IMR-90 (cell line): ENCODE data around the gene NUP210. TPM values are rescaled to one million over a fixed set of nuclear protein-coding genes. Genes with fewer than 3 reads are reported as not detected.

Experiments
- ATAC-seq: fragments of 200-7000 bp; cut with Tn5 transposase; 2 replicates; pipeline ENCODE4 v1.9.1; 2020; ENCODE audit warnings: low read depth, mild to moderate bottlenecking, moderate library complexity
- BruUV-seq: library from RNA; stranded (reverse); fragments of 400-500 nt; replicated peaks from 2 replicates; lab custom pipeline; 2021; lab: Mats Ljungman, UMichigan
- CTCF ChIA-PET: fragments of 300-600 bp; formaldehyde crosslinking; extraction: SDS; loops from one replicate; lab custom pipeline; 2021; ENCODE audit warnings: antibody characterized with exemption; lab: Yijun Ruan, JAX
- POLR2A ChIA-PET: fragments of 300-600 bp; sonication (Branson Sonifier 250); formaldehyde crosslinking; loops from one replicate; lab custom pipeline; 2022; ENCODE audit warnings: antibody characterized with exemption; ENCODE audit not compliant: unreplicated experiment; lab: Charles Lee
- DNase-seq: peaks from one replicate; pipeline ENCODE4 v3.0.0; 2013
- H2AFZ ChIP-seq: replicated peaks from 2 replicates; pipeline ENCODE3; 2013; ENCODE audit warnings: low read length, mild to moderate bottlenecking; ENCODE audit not compliant: poor library complexity
- H2AK5ac ChIP-seq: 2 replicates; pipeline ENCODE4 v1.6.1; 2013; ENCODE audit warnings: low read depth, low read length, inconsistent platforms
- H2AK9ac ChIP-seq: replicated peaks from 2 replicates; pipeline ENCODE3; 2013; ENCODE audit warnings: mild to moderate bottlenecking, low read depth, low read length, moderate library complexity; ENCODE audit not compliant: poor library complexity
- H2BK120ac ChIP-seq: 2 replicates; pipeline ENCODE4 v1.6.1; 2013; ENCODE audit warnings: low read depth, low read length, inconsistent platforms
- H2BK15ac ChIP-seq: 3 replicates; pipeline ENCODE4 v1.6.1; 2013; ENCODE audit warnings: low read depth, low read length, inconsistent platforms
- H2BK20ac ChIP-seq: 2 replicates; pipeline ENCODE4 v1.6.1; 2013; ENCODE audit warnings: low read depth, mild to moderate bottlenecking, inconsistent platforms, low read length, moderate library complexity
- H2BK5ac ChIP-seq: 2 replicates; pipeline ENCODE4 v1.6.1; 2013; ENCODE audit warnings: mild to moderate bottlenecking, low read depth, low read length, inconsistent platforms; ENCODE audit not compliant: poor library complexity, severe bottlenecking
- H3K14ac ChIP-seq: replicated peaks from 2 replicates; pipeline ENCODE4 v1.6.1; 2013; ENCODE audit warnings: low read depth, low read length, inconsistent platforms
- H3K18ac ChIP-seq: 2 replicates; pipeline ENCODE4 v1.6.1; 2013; ENCODE audit warnings: low read depth, low read length, control low read depth
- H3K23ac ChIP-seq: 2 replicates; pipeline ENCODE4 v1.6.1; 2013; ENCODE audit warnings: low read depth, low read length, inconsistent platforms
- H3K27ac ChIP-seq: 2 replicates; pipeline ENCODE4 v1.5.1; 2013; ENCODE audit warnings: mild to moderate bottlenecking, control low read depth, low read length; ENCODE audit not compliant: insufficient read depth
- H3K27me3 ChIP-seq: 2 replicates; pipeline ENCODE4 v1.6.1; 2013; ENCODE audit warnings: low read length; ENCODE audit not compliant: control insufficient read depth, insufficient read depth
- H3K36me3 ChIP-seq: 2 replicates; pipeline ENCODE4 v1.6.1; 2013; ENCODE audit warnings: low read length, mixed read lengths; ENCODE audit not compliant: control insufficient read depth, insufficient read depth
- H3K4ac ChIP-seq: 2 replicates; pipeline ENCODE4 v1.6.1; 2013; ENCODE audit warnings: low read depth, low read length, inconsistent platforms
- H3K4me1 ChIP-seq: 2 replicates; pipeline ENCODE4 v1.6.1; 2013; ENCODE audit warnings: low read length, mixed read lengths; ENCODE audit not compliant: control insufficient read depth, insufficient read depth
- H3K4me2 ChIP-seq: 2 replicates; pipeline ENCODE4 v1.6.1; 2013; ENCODE audit warnings: low read depth, mild to moderate bottlenecking, control low read depth, low read length, moderate library complexity
- H3K4me3 ChIP-seq: 2 replicates; pipeline ENCODE4 v1.5.1; 2013; ENCODE audit warnings: low read depth, mild to moderate bottlenecking, control low read depth, low read length, moderate library complexity; ENCODE audit not compliant: insufficient read depth
- H3K56ac ChIP-seq: 2 replicates; pipeline ENCODE4 v1.6.1; 2013; ENCODE audit warnings: low read length, inconsistent platforms; ENCODE audit not compliant: insufficient read depth; ENCODE audit errors: extremely low read depth
- H3K79me1 ChIP-seq, 2 experiments: 2 replicates each; pipeline ENCODE4 v1.6.1; 2013; ENCODE audit warnings: low read length in 2 of 2, inconsistent platforms in 1 of 2, low read depth in 1 of 2
- H3K9ac ChIP-seq: 2 replicates; pipeline ENCODE4 v1.6.1; 2013; ENCODE audit warnings: low read depth, low read length, control low read depth
- H3K9me1 ChIP-seq: 2 replicates; pipeline ENCODE4 v1.6.1; 2013; ENCODE audit warnings: low read length, inconsistent platforms; ENCODE audit not compliant: insufficient read depth
- H3K9me3 ChIP-seq: 2 replicates; pipeline ENCODE4 v1.6.1; 2013; ENCODE audit warnings: low read length; ENCODE audit not compliant: control insufficient read depth, insufficient read depth
- H4K20me1 ChIP-seq: 2 replicates; pipeline ENCODE4 v1.6.1; 2013; ENCODE audit warnings: low read length, inconsistent platforms; ENCODE audit not compliant: insufficient read depth
- H4K5ac ChIP-seq: 2 replicates; pipeline ENCODE4 v1.6.1; 2013; ENCODE audit warnings: mild to moderate bottlenecking, low read depth, low read length, control low read depth
- H4K8ac ChIP-seq, 2 experiments: 2 replicates each; pipeline ENCODE4 v1.6.1; 2013; ENCODE audit warnings: low read depth in 2 of 2, low read length in 2 of 2, control low read depth in 1 of 2, inconsistent platforms in 1 of 2
- H4K91ac ChIP-seq: 2 replicates; pipeline ENCODE4 v1.6.1; 2013; ENCODE audit warnings: low read depth, low read length, inconsistent platforms; ENCODE audit not compliant: insufficient read depth
- BHLHE40 ChIP-seq: fragments of 150-350 bp; IDR thresholded peaks from 2 replicates; pipeline ENCODE4 v1.6.1; 2016; ENCODE audit warnings: mild to moderate bottlenecking, low read depth, low read length
- ELK1 ChIP-seq: fragments of 150-350 bp; IDR thresholded peaks from 2 replicates; pipeline ENCODE4 v1.6.1; 2016; ENCODE audit warnings: low read depth, mild to moderate bottlenecking, low read length, moderate library complexity, borderline replicate concordance
- FOS ChIP-seq: fragments of 150-350 bp; IDR thresholded peaks from 2 replicates; pipeline ENCODE4 v1.6.1; 2016; ENCODE audit warnings: low read depth, low read length
- MAFK ChIP-seq: IDR thresholded peaks from 2 replicates; pipeline ENCODE4 v1.6.1; 2012; ENCODE audit warnings: low read depth, low read length, improper control_type of control experiment
- MAZ ChIP-seq: IDR thresholded peaks from 2 replicates; pipeline ENCODE4 v1.6.1; 2012; ENCODE audit warnings: low read depth, mild to moderate bottlenecking, low read length, improper control_type of control experiment, moderate library complexity, borderline replicate concordance
- NFE2L2 ChIP-seq: fragments of 150-350 bp; IDR thresholded peaks from 2 replicates; pipeline ENCODE4 v1.6.1; 2016; ENCODE audit warnings: low read depth, mild to moderate bottlenecking, low read length
- RCOR1 ChIP-seq: IDR thresholded peaks from 2 replicates; pipeline ENCODE4 v1.6.1; 2012; ENCODE audit warnings: mild to moderate bottlenecking, low read length, improper control_type of control experiment; ENCODE audit not compliant: insufficient replicate concordance
- RFX5 ChIP-seq: IDR thresholded peaks from 2 replicates; pipeline ENCODE4 v1.8.0; 2012; ENCODE audit warnings: low read depth, mild to moderate bottlenecking, low read length, moderate library complexity
- SMC3 ChIP-seq: fragments of 150-350 bp; IDR thresholded peaks from 2 replicates; pipeline ENCODE4 v1.6.1; 2016; ENCODE audit warnings: low read depth, mild to moderate bottlenecking, antibody characterized with exemption, low read length, moderate library complexity
- WGBS, 2 experiments: methylation state at CpG; one replicate each; pipeline versions ENCODE4 v1.1.5 to v1.1.7; 2013; ENCODE audit warnings: missing lambda C conversion rate in 2 of 2; ENCODE audit not compliant: insufficient read length in 1 of 2; ENCODE audit errors: extremely low coverage in 2 of 2; 5-methylcytosine and 5-hydroxymethylcytosine counted together
- dilution Hi-C: fragments of 300-500 bp; cut with HindIII; formaldehyde crosslinking; loops from one replicate; pipeline ENCODE4 v1.14.3; 2018; ENCODE audit warnings: low sequenced_read_pairs; ENCODE audit not compliant: unreplicated experiment
- in situ Hi-C: fragments of 300-500 bp; cut with MboI; formaldehyde crosslinking; loops from 3 replicates; pipeline ENCODE4 v1.14.3; 2019; ENCODE audit warnings: low sequenced_read_pairs, inconsistent platforms, mixed read lengths
- intact Hi-C: fragments of 100-400 bp; cut with micrococcal nuclease; formaldehyde crosslinking; loops from 2 replicates; pipeline ENCODE4 v1.10.0; 2022
- polyA plus RNA-seq, 3 experiments: library from polyadenylated mRNA; depleted of rRNA; stranded (reverse); fragments of >200 nt; gene quantifications; 2 replicates each; pipeline ENCODE4 v1.2.3, GENCODE V29; 2012; ENCODE audit warnings: low replicate concordance in 1 of 3
- total RNA-seq: library from RNA; depleted of rRNA; stranded (reverse); fragments of >200 nt; gene quantifications from 2 replicates; pipeline ENCODE4 v1.2.3, GENCODE V29; 2012
- TF ChIP-seq, protein P1 (sequence below): conservative IDR thresholded peaks from 2 replicates; pipeline ENCODE4 v1.5.1; 2012; ENCODE audit warnings: mild to moderate bottlenecking, low read depth, low read length, improper control_type of control experiment
- TF ChIP-seq, protein P2 (sequence below): fragments of 150-350 bp; IDR thresholded peaks from 2 replicates; pipeline ENCODE4 v1.6.1; 2017; ENCODE audit warnings: mild to moderate bottlenecking, antibody characterized with exemption, low read length, low read depth

Gene NUP210
- total and polyA plus RNA-seq, 2 of the 4 experiments (the other 2 are of a cell fraction), result under 0.01 to 0.03 TPM

DNA sequence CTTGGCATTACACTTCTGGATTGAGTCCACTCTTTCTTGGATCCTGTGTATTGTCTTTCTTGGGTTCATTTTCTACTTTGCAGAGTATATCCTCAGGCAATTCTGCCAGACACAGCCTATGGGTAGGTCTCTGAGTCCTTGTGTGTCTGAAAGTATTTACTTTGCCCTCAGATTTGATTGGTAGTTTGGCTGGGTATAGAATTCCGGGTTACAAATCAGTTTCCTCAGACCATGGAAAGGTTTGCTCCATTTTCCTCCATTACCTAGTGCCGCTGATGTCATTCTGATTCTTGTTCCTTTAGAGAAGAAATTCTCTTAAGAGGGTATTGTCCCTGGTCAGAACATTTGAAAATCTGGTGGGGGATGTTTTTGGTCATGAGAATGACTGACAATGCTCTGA, 133.2 kb downstream of the NUP210 start:
- no peak overlapping the region for H3K56ac ChIP-seq
- no peak overlapping the region for H2BK15ac ChIP-seq
- H2AK5ac ChIP-seq, result no peak overlapping the region
- dilution Hi-C loops (no loop called here), intact Hi-C loops (no loop called here), in situ Hi-C loops (no loop called here)
- H3K4me3 ChIP-seq, result no peak overlapping the region
- no peak overlapping the region for H2BK5ac ChIP-seq
- H3K9ac ChIP-seq, result no peak overlapping the region
- no peak overlapping the region for H3K14ac ChIP-seq
- no peak overlapping the region for H2BK20ac ChIP-seq
- no peak overlapping the region for H3K23ac ChIP-seq
- DNase-seq (no peak), ATAC-seq (no peak)
- no peak overlapping the region for H2BK120ac ChIP-seq
- H3K4me1 ChIP-seq, result no peaks in the 10 kb centered on the region
- H3K4ac ChIP-seq, result no peak overlapping the region
- no CpG with 5 or more reads among the region's 2 CpGs for WGBS, 2 experiments
- no TSS peak for BruUV-seq
- H3K27ac ChIP-seq, result no peak overlapping the region
- no peak for TF ChIP-seq RCOR1
- TF ChIP-seq BHLHE40, result no peak
- no peak for TF ChIP-seq ELK1
- no peak for TF ChIP-seq MAFK
- no peak for TF ChIP-seq MAZ
- TF ChIP-seq NFE2L2, result no peak
- TF ChIP-seq, protein P1, sequence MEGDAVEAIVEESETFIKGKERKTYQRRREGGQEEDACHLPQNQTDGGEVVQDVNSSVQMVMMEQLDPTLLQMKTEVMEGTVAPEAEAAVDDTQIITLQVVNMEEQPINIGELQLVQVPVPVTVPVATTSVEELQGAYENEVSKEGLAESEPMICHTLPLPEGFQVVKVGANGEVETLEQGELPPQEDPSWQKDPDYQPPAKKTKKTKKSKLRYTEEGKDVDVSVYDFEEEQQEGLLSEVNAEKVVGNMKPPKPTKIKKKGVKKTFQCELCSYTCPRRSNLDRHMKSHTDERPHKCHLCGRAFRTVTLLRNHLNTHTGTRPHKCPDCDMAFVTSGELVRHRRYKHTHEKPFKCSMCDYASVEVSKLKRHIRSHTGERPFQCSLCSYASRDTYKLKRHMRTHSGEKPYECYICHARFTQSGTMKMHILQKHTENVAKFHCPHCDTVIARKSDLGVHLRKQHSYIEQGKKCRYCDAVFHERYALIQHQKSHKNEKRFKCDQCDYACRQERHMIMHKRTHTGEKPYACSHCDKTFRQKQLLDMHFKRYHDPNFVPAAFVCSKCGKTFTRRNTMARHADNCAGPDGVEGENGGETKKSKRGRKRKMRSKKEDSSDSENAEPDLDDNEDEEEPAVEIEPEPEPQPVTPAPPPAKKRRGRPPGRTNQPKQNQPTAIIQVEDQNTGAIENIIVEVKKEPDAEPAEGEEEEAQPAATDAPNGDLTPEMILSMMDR, result no peak
- TF ChIP-seq, protein P2, sequence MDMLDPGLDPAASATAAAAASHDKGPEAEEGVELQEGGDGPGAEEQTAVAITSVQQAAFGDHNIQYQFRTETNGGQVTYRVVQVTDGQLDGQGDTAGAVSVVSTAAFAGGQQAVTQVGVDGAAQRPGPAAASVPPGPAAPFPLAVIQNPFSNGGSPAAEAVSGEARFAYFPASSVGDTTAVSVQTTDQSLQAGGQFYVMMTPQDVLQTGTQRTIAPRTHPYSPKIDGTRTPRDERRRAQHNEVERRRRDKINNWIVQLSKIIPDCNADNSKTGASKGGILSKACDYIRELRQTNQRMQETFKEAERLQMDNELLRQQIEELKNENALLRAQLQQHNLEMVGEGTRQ, result no peak
- no peak for TF ChIP-seq SMC3
- TF ChIP-seq RFX5, result no peak
- TF ChIP-seq FOS, result no peak
- H2AFZ ChIP-seq, result no peak overlapping the region
- H3K79me1 ChIP-seq, result no peaks in the 10 kb centered on the region
- no peaks in the 10 kb centered on the region for H3K9me1 ChIP-seq
- no peak overlapping the region for H4K8ac ChIP-seq
- peaks cover 35% of the 10 kb centered on the region for H3K27me3 ChIP-seq
- ChIA-PET POLR2A (no interaction called here), CTCF (no interaction called here)
- peaks cover 21% of the 10 kb centered on the region for H3K9me3 ChIP-seq
- no peak overlapping the region for H4K5ac ChIP-seq
- H4K91ac ChIP-seq, result no peak overlapping the region
- H3K36me3 ChIP-seq, result peaks cover 1% of the 10 kb centered on the region; the same call in 1 of the 2 replicates
- H2AK9ac ChIP-seq, result no peak overlapping the region
- H3K18ac ChIP-seq, result no peak overlapping the region
- H3K4me2 ChIP-seq, result no peak overlapping the region
- no peaks in the 10 kb centered on the region for H4K20me1 ChIP-seq
